Esophagus muscularis mucosa (tissue), 4 donors: Measurements from ENCODE around the gene ALAD. TPM values are rescaled to one million over a fixed set of nuclear protein-coding genes. Genes with fewer than 3 reads are reported as not detected.
A peak's percentile ranks its signal among the peaks of the same experiment; 100 is the strongest.

Experiments
- DNase-seq: peaks from one replicate; pipeline ENCODE4 v3.0.0-alpha.2; 2017; ENCODE audit errors: extremely low spot score
- H3K27ac ChIP-seq, 4 donors: fragments of 200-600 bp; sonication (generic); replicated peaks in 1 of 4; 1 replicate in 3 of 4; 2 replicates in 1 of 4; pipeline ENCODE4 v1.5.1; 2016 to 2019; ENCODE audit warnings: mild to moderate bottlenecking in 1 of 4
- H3K27me3 ChIP-seq, 4 donors: fragments of 200-600 bp; sonication (generic); one replicate each; pipeline versions ENCODE4 v1.5.1 to v1.6.0; 2016 to 2019
- H3K36me3 ChIP-seq, 4 donors: fragments of 200-600 bp; sonication (generic); one replicate each; pipeline ENCODE4 v1.5.1; 2016 to 2019
- H3K4me1 ChIP-seq, 4 donors: fragments of 200-600 bp; sonication (generic); one replicate each; pipeline ENCODE4 v1.5.1; 2016 to 2019
- H3K4me3 ChIP-seq, 4 donors: fragments of 200-600 bp; sonication (generic); 1 replicate in 2 of 4; 2 replicates in 2 of 4; pipeline ENCODE4 v1.5.1; 2016 to 2019; ENCODE audit warnings: mild to moderate bottlenecking in 4 of 4, moderate library complexity in 1 of 4
- H3K9me3 ChIP-seq, 4 donors: fragments of 200-600 bp; sonication (generic); 1 replicate in 3 of 4; 2 replicates in 1 of 4; pipeline ENCODE4 v1.5.1; 2016 to 2019
- EP300 ChIP-seq: sonication (generic); formaldehyde crosslinking; IDR thresholded peaks from one replicate; pipeline ENCODE4 v1.6.1; 2017; ENCODE audit warnings: antibody characterized with exemption
- POLR2A ChIP-seq: fragments of 450-650 bp; IDR thresholded peaks from one replicate; pipeline ENCODE4 v1.6.1; 2017; ENCODE audit warnings: antibody characterized with exemption, moderate library complexity, mild to moderate bottlenecking, low read depth
- POLR2AphosphoS5 ChIP-seq, 2 donors: sonication (generic); formaldehyde crosslinking; IDR thresholded peaks; one replicate each; pipeline ENCODE4 v1.6.1; 2017; ENCODE audit warnings: antibody characterized with exemption in 2 of 2
- WGBS: methylation state at CpG from one replicate; pipeline ENCODE4 v1.1.5; 2018; 5-methylcytosine and 5-hydroxymethylcytosine counted together
- intact Hi-C: fragments of 100-400 bp; cut with DNase I; formaldehyde crosslinking; loops from one replicate; pipeline ENCODE4 v1.15.1; 2023
- total RNA-seq, 4 donors: library from RNA; depleted of rRNA; stranded (reverse); fragments of >200 nt; gene quantifications; one replicate each; pipeline versions ENCODE4 v1.1.0 to v1.2.1, GENCODE V29; 2016
- TF ChIP-seq, protein P1 (sequence below), 3 experiments: fragments of 200-600 bp in 2 of 3; fragments of 450-650 bp in 1 of 3; sonication (generic) in 2 of 3; IDR thresholded peaks; one replicate each; pipeline ENCODE4 v1.5.1; 2017 to 2019; ENCODE audit warnings: antibody characterized with exemption in 3 of 3, mild to moderate bottlenecking in 2 of 3, moderate library complexity in 1 of 3

ALAD gene
- total RNA-seq, 4 donors from 2014 or later: 18.2 to 31.1 (median 28.6) TPM

DNA sequence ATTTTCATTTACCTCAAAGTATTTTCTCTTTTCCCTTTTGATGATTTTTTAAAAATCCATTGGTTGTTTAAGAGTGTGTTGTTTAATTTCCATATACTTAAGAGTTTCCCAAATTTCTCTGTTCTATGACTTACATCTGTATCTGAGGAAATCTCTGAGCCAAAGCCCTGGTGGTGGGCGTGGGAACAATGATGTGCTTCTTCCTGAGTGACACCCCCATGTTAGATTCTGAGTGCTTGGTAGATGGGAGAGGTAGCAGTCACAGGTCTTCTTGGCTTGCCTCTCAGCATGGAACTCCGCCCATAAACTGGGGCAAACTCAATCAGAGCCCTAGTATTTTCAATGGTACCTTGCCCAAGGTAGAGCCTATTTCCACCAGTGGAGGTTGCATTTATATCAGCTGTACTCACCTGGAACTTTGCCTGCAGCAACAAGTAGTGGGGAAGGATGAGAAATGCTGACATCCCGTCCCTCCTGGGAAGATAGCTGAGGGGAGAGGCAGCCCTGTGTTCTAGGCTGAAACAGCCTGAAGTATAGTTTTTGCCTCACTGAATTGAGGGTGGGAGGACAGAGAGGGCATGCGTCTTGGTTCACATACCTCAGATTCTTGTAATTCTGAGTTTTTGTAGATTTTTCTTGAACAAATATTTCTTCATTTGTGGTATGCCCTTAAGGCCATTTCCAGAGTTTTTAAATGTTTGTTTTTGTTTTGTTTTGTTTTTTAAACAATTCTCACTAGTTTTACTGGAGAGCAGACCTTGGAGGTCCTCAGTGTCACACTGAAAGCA lies 35.8 kb upstream of the ALAD start:
- H3K4me3 ChIP-seq: no peak overlapping the region
- TF ChIP-seq, protein P1, sequence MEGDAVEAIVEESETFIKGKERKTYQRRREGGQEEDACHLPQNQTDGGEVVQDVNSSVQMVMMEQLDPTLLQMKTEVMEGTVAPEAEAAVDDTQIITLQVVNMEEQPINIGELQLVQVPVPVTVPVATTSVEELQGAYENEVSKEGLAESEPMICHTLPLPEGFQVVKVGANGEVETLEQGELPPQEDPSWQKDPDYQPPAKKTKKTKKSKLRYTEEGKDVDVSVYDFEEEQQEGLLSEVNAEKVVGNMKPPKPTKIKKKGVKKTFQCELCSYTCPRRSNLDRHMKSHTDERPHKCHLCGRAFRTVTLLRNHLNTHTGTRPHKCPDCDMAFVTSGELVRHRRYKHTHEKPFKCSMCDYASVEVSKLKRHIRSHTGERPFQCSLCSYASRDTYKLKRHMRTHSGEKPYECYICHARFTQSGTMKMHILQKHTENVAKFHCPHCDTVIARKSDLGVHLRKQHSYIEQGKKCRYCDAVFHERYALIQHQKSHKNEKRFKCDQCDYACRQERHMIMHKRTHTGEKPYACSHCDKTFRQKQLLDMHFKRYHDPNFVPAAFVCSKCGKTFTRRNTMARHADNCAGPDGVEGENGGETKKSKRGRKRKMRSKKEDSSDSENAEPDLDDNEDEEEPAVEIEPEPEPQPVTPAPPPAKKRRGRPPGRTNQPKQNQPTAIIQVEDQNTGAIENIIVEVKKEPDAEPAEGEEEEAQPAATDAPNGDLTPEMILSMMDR (IDR thresholded peaks at IDR 0.05): no peak
- TF ChIP-seq POLR2AphosphoS5 (IDR thresholded peaks at IDR 0.05) (no peak), EP300 (no peak), POLR2A (no peak)
- H3K9me3 ChIP-seq: no peaks in the 10 kb centered on the region
- H3K27me3 ChIP-seq: no peaks in the 10 kb centered on the region
- intact Hi-C loops: no loop called here
- 83% methylated on average over 4 of the region's 4 CpGs for WGBS
- no peaks in the 10 kb centered on the region for H3K36me3 ChIP-seq
- H3K27ac ChIP-seq: no peak overlapping the region
- H3K4me1 ChIP-seq: no peaks in the 10 kb centered on the region
- peak; percentile 60 for DNase-seq

DNA sequence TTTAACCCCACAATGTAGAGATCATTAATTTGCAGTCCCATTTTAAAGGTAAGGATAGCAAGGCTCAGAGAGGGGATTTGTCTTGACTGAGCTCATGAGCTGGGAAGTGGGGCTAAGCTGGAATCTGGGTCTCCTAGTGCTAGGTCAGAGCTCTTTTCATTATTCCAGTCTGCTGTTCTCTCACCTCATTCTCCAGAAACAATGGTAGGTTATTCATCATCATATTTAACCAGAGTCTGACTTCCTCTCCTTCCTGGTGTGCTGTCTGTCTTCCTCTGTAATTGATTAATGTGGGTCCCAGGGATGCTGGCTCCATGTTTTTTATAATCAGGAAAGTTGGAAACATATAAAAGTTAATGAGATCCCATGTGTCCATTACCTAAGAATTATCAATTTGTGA lies 30.1 kb upstream of the ALAD start:
- intact Hi-C loops: no loop called here

DNA sequence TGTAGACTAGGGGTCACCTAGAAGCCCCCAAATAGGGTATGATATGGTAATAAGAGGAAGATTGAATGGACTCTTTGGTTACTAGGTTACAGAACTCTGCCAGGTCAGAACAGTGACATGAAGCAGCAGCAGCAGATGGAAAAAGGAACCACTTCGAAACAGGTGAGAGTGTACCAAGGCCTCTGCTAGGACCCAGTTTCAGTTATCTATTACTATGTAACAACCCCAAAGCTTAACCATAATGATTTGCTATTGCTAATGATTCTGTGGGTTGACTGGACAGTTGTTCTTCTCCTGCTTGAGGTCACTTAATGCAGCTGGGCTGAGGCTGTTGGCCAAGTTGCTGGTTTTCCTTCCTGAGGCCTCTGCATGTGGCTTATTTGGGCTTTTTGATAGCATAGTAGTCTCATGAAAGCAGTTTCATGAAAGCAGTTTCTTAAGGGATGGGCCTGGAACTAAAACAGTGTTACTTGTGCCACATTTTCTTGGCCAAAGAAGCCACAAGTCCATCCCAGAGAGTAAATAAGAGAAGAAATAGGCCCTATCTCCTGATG lies 27.1 kb upstream of the ALAD start:
- no peaks in the 10 kb centered on the region for H3K36me3 ChIP-seq
- intact Hi-C loops: no loop called here
- H3K4me1 ChIP-seq: no peaks in the 10 kb centered on the region
- H3K9me3 ChIP-seq: no peaks in the 10 kb centered on the region
- no peak overlapping the region for H3K4me3 ChIP-seq
- 73% methylated on average over 1 of the region's 1 CpG for WGBS
- DNase-seq: peak; percentile 66
- TF ChIP-seq POLR2AphosphoS5 (IDR thresholded peaks at IDR 0.05) (no peak), POLR2A (no peak), EP300 (no peak)
- TF ChIP-seq, protein P1 (IDR thresholded peaks at IDR 0.05): no peak
- H3K27ac ChIP-seq: no peak overlapping the region
- no peaks in the 10 kb centered on the region for H3K27me3 ChIP-seq

More for the DNA sequence above, 30.1 kb upstream of the ALAD start:
- Histone ChIP-seq H3K9me3 (no peaks in the 10 kb centered on the region), H3K27me3 (no peaks in the 10 kb centered on the region), H3K36me3 (no peaks in the 10 kb centered on the region), H3K4me1 (no peaks in the 10 kb centered on the region), H3K27ac (no peak overlapping the region), H3K4me3 (no peak overlapping the region)
- DNase-seq: no peak
- TF ChIP-seq POLR2AphosphoS5 (IDR thresholded peaks at IDR 0.05): no peak
- TF ChIP-seq, protein P1 (IDR thresholded peaks at IDR 0.05): no peak
- no peak for TF ChIP-seq EP300
- no peak for TF ChIP-seq POLR2A

DNA sequence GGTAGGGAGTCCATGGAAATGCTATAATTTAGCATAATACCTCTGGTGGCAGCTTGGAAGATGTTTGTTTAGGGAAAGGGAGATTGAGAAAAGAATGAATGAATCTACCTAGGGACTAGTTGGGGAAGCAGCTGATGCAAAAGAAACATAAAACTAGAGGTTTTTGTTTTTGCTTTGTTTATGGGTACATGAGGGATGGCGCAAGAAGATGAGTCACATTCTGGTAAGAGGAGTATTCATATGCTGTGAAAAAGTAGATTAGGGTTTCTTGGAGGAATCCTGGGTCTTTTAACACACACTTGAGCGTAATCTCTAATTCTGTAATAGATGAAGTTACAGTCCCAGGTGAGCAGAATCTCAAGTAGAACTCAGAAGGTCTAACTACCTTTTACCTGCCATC lies 26.5 kb upstream of the ALAD start:
- Histone ChIP-seq H3K36me3 (no peaks in the 10 kb centered on the region), H3K4me3 (no peak overlapping the region), H3K27me3 (no peaks in the 10 kb centered on the region), H3K9me3 (no peaks in the 10 kb centered on the region), H3K27ac (no peak overlapping the region), H3K4me1 (no peaks in the 10 kb centered on the region)
- intact Hi-C loops: no loop called here
- 90% methylated on average over 2 of the region's 2 CpGs for WGBS
- TF ChIP-seq EP300 (no peak), POLR2AphosphoS5 (IDR thresholded peaks at IDR 0.05) (no peak), POLR2A (no peak)
- TF ChIP-seq, protein P1 (IDR thresholded peaks at IDR 0.05): no peak
- no peak for DNase-seq
